H1 (cell line): Measurements from ENCODE around the gene ADCY9. TPM values are rescaled to one million over a fixed set of nuclear protein-coding genes. Genes with fewer than 3 reads are reported as not detected.

ENCODE experiments used
- CTCF ChIA-PET: fragments of 300-600 bp; sonication (Branson Sonifier 250); formaldehyde crosslinking; loops from one replicate; lab custom pipeline; 2021; ENCODE audit not compliant: partially characterized antibody; lab: Charles Lee
- POLR2A ChIA-PET: fragments of 300-600 bp; sonication (Branson Sonifier 250); formaldehyde crosslinking; loops from one replicate; lab custom pipeline; 2021; ENCODE audit warnings: inconsistent platforms; ENCODE audit not compliant: partially characterized antibody; lab: Charles Lee
- DNase-seq, 2 experiments: peaks; one replicate each; pipeline versions ENCODE4 v3.0.0 to v3.0.0-alpha.2; 2010 to 2022; ENCODE audit warnings: low spot score in 2 of 2, low read depth in 1 of 2, mixed read lengths in 1 of 2
- FAIRE-seq: peaks from 2 replicates; lab custom pipeline; 2011; peaks lifted over from hg19 to GRCh38; lab: Jason Lieb, UNC
- H2AFZ ChIP-seq: 2 replicates; pipeline ENCODE4 v1.8.1; 2012; ENCODE audit warnings: low read length, inconsistent platforms
- H2AK5ac ChIP-seq: 2 replicates; pipeline ENCODE4 v1.6.1; 2013; ENCODE audit warnings: low read depth, low read length
- H2BK120ac ChIP-seq: replicated peaks from 2 replicates; pipeline ENCODE3; 2013; ENCODE audit warnings: low read depth, low read length, inconsistent platforms
- H2BK12ac ChIP-seq: 2 replicates; pipeline ENCODE4 v1.6.1; 2013; ENCODE audit warnings: low read depth, low read length
- H2BK15ac ChIP-seq: 2 replicates; pipeline ENCODE4 v1.6.1; 2013; ENCODE audit warnings: low read length
- H2BK20ac ChIP-seq: 2 replicates; pipeline ENCODE4 v1.6.1; 2013; ENCODE audit warnings: low read length
- H2BK5ac ChIP-seq: 2 replicates; pipeline ENCODE4 v1.6.1; 2013; ENCODE audit warnings: low read depth, low read length
- H3K14ac ChIP-seq: 2 replicates; pipeline ENCODE4 v1.6.1; 2013; ENCODE audit warnings: inconsistent platforms; ENCODE audit not compliant: insufficient read length
- H3K18ac ChIP-seq: 2 replicates; pipeline ENCODE4 v1.6.1; 2013; ENCODE audit warnings: low read length; ENCODE audit errors: extremely low read depth
- H3K23ac ChIP-seq: 2 replicates; pipeline ENCODE4 v1.6.1; 2013; ENCODE audit warnings: inconsistent platforms; ENCODE audit not compliant: insufficient read length
- H3K23me2 ChIP-seq: 2 replicates; pipeline ENCODE4 v1.6.1; 2013; ENCODE audit warnings: low read depth, low read length
- H3K27ac ChIP-seq: 2 replicates; pipeline ENCODE4 v1.6.1; 2011; ENCODE audit warnings: low read depth, low read length, inconsistent platforms
- H3K27me3 ChIP-seq, 4 experiments: replicated peaks in 1 of 4; 1 replicate in 1 of 4; 2 replicates in 3 of 4; pipeline versions ENCODE4 v1.6.1 to v1.8.1; 2011 to 2013; ENCODE audit warnings: low read length in 3 of 4, mild to moderate bottlenecking in 3 of 4, inconsistent platforms in 2 of 4, mixed read lengths in 2 of 4, moderate library complexity in 1 of 4; ENCODE audit not compliant: control insufficient read depth in 3 of 4, insufficient read depth in 3 of 4; ENCODE audit errors: extremely low read depth in 1 of 4
- H3K36me3 ChIP-seq, 4 experiments: 2 replicates each; pipeline versions ENCODE4 v1.6.1 to v1.8.1; 2011 to 2013; ENCODE audit warnings: mild to moderate bottlenecking in 4 of 4, low read length in 3 of 4, moderate library complexity in 2 of 4, control low read depth in 1 of 4, inconsistent platforms in 1 of 4; ENCODE audit not compliant: insufficient read depth in 4 of 4, control insufficient read depth in 2 of 4
- H3K4ac ChIP-seq: replicated peaks from 2 replicates; pipeline ENCODE3; 2013; ENCODE audit warnings: low read length, low read depth, mixed read lengths, inconsistent platforms; ENCODE audit not compliant: insufficient read length
- H3K4me1 ChIP-seq, 4 experiments: replicated peaks in 1 of 4; 1 replicate in 1 of 4; 2 replicates in 3 of 4; pipeline versions ENCODE4 v1.6.1 to v1.8.1; 2011 to 2013; ENCODE audit warnings: low read length in 3 of 4, inconsistent platforms in 2 of 4, mixed read lengths in 1 of 4; ENCODE audit not compliant: insufficient read depth in 4 of 4, control insufficient read depth in 3 of 4
- H3K4me2 ChIP-seq, 2 experiments: 2 replicates each; pipeline versions ENCODE4 v1.6.1 to v1.8.1; 2011 to 2013; ENCODE audit warnings: low read depth in 2 of 2, low read length in 2 of 2, control low read depth in 1 of 2, inconsistent platforms in 1 of 2, mild to moderate bottlenecking in 1 of 2; ENCODE audit not compliant: insufficient read depth in 1 of 2
- H3K4me3 ChIP-seq, 4 experiments: fragments of 200-600, 300-600 bp in 1 of 4; sonication (generic), shearing (Covaris generic), sonication (Bioruptor Twin) in 1 of 4; 2 replicates each; pipeline versions ENCODE4 v1.5.1 to v1.8.1; 2011 to 2016; ENCODE audit warnings: low read length in 4 of 4, low read depth in 3 of 4, control low read depth in 2 of 4, inconsistent platforms in 2 of 4, mild to moderate bottlenecking in 2 of 4, mixed read lengths in 1 of 4, moderate library complexity in 1 of 4; ENCODE audit not compliant: insufficient read depth in 2 of 4; ENCODE audit errors: extremely low read depth in 1 of 4
- H3K56ac ChIP-seq: replicated peaks from 2 replicates; pipeline ENCODE3; 2013; ENCODE audit warnings: low read depth, mild to moderate bottlenecking, mixed read lengths, low read length, inconsistent platforms; ENCODE audit not compliant: insufficient read length
- H3K79me1 ChIP-seq: 2 replicates; pipeline ENCODE4 v1.6.1; 2013; ENCODE audit warnings: low read depth, low read length, control low read depth
- H3K79me2 ChIP-seq, 2 experiments: 2 replicates each; pipeline versions ENCODE4 v1.6.1 to v1.8.1; 2012 to 2013; ENCODE audit warnings: low read length in 2 of 2, mild to moderate bottlenecking in 2 of 2, inconsistent platforms in 1 of 2; ENCODE audit not compliant: insufficient read depth in 2 of 2, control insufficient read depth in 1 of 2
- H3K9ac ChIP-seq, 4 experiments: replicated peaks in 1 of 4; 1 replicate in 1 of 4; 2 replicates in 3 of 4; pipeline versions ENCODE4 v1.6.1 to v1.8.1; 2011 to 2013; ENCODE audit warnings: low read depth in 3 of 4, low read length in 3 of 4, control low read depth in 2 of 4, mild to moderate bottlenecking in 2 of 4, moderate library complexity in 2 of 4, inconsistent platforms in 1 of 4; ENCODE audit errors: extremely low read depth in 1 of 4
- H3K9me3 ChIP-seq, 2 experiments: 2 replicates each; pipeline versions ENCODE4 v1.6.1 to v1.8.1; 2012 to 2013; ENCODE audit warnings: mild to moderate bottlenecking in 2 of 2, moderate library complexity in 2 of 2, control low read depth in 1 of 2, inconsistent platforms in 1 of 2, low read depth in 1 of 2, low read length in 1 of 2, mixed read lengths in 1 of 2; ENCODE audit not compliant: insufficient read depth in 2 of 2
- H4K20me1 ChIP-seq, 2 experiments: replicated peaks in 1 of 2; 2 replicates each; pipeline versions ENCODE3 to v1.8.1; 2011 to 2013; ENCODE audit warnings: inconsistent platforms in 2 of 2, low read length in 2 of 2, mild to moderate bottlenecking in 1 of 2; ENCODE audit not compliant: insufficient read depth in 2 of 2, control insufficient read depth in 1 of 2
- H4K5ac ChIP-seq: 2 replicates; pipeline ENCODE4 v1.6.1; 2013; ENCODE audit warnings: low read length, low read depth, mixed read lengths, inconsistent platforms; ENCODE audit not compliant: insufficient read length
- H4K8ac ChIP-seq: 2 replicates; pipeline ENCODE4 v1.8.0; 2013; ENCODE audit warnings: mild to moderate bottlenecking, moderate library complexity, low read length, inconsistent platforms; ENCODE audit not compliant: insufficient read depth; ENCODE audit errors: extremely low read depth
- H4K91ac ChIP-seq: replicated peaks from 2 replicates; pipeline ENCODE3; 2013; ENCODE audit warnings: low read length, mixed read lengths, inconsistent platforms; ENCODE audit not compliant: insufficient read length
- BACH1 ChIP-seq: IDR thresholded peaks from 2 replicates; pipeline ENCODE4 v1.6.1; 2012; ENCODE audit warnings: low read length, improper control_type of control experiment
- CBX5 ChIP-seq: fragments of 300-800, 300-1000 bp; sonication (generic); IDR thresholded peaks from 2 replicates; pipeline ENCODE4 v1.7.1; 2016; ENCODE audit warnings: antibody characterized with exemption, low read length, low read depth
- CEBPB ChIP-seq: IDR thresholded peaks from 2 replicates; pipeline ENCODE4 v1.6.1; 2012; ENCODE audit warnings: low read depth, low read length
- CHD2 ChIP-seq: IDR thresholded peaks from 2 replicates; pipeline ENCODE4 v1.6.1; 2012; ENCODE audit warnings: low read length, improper control_type of control experiment
- FOSL1 ChIP-seq: IDR thresholded peaks from 2 replicates; pipeline ENCODE4 v1.6.1; 2011; ENCODE audit warnings: mild to moderate bottlenecking, low read depth, low read length, moderate library complexity; ENCODE audit not compliant: insufficient read depth
- HDAC6 ChIP-seq: IDR thresholded peaks from one replicate; pipeline ENCODE4 v1.7.1; 2012; ENCODE audit warnings: low read depth, mild to moderate bottlenecking, inconsistent platforms, low read length, moderate library complexity
- JUND ChIP-seq: IDR thresholded peaks from 2 replicates; pipeline ENCODE4 v1.6.1; 2011; ENCODE audit warnings: mild to moderate bottlenecking, improper control_type of control experiment, low read length
- KDM4A ChIP-seq: IDR thresholded peaks from one replicate; pipeline ENCODE4 v1.7.1; 2012; ENCODE audit warnings: low read depth, mild to moderate bottlenecking, moderate library complexity, low read length, inconsistent platforms; ENCODE audit not compliant: severe bottlenecking
- KDM5A ChIP-seq: fragments of 200-600 bp; IDR thresholded peaks from 2 replicates; pipeline ENCODE4 v1.7.1; 2012; ENCODE audit warnings: mild to moderate bottlenecking, low read length, inconsistent platforms, mixed read lengths
- POLR2A ChIP-seq, 2 experiments: IDR thresholded peaks; 1 replicate in 1 of 2; 2 replicates in 1 of 2; pipeline ENCODE4 v1.6.1; 2011; ENCODE audit warnings: low read depth in 2 of 2, low read length in 2 of 2, mild to moderate bottlenecking in 2 of 2; ENCODE audit errors: control extremely low read depth in 1 of 2
- RBBP5 ChIP-seq: IDR thresholded peaks from 2 replicates; pipeline ENCODE4 v1.7.1; 2012; ENCODE audit warnings: low read depth, mild to moderate bottlenecking, inconsistent platforms, low read length, moderate library complexity, borderline replicate concordance
- RFX5 ChIP-seq: IDR thresholded peaks from 2 replicates; pipeline ENCODE4 v1.6.1; 2011; ENCODE audit warnings: low read depth, low read length, improper control_type of control experiment, borderline replicate concordance
- SP1 ChIP-seq: IDR thresholded peaks from 2 replicates; pipeline ENCODE4 v1.6.1; 2011; ENCODE audit warnings: low read depth, low read length
- TCF12 ChIP-seq: IDR thresholded peaks from 2 replicates; pipeline ENCODE4 v1.6.1; 2011; ENCODE audit warnings: low read depth, mild to moderate bottlenecking, low read length
- WGBS, 2 experiments: shearing (Covaris generic) in 1 of 2; methylation state at CpG; one replicate each; pipeline versions ENCODE4 v1.1.6 to v1.1.7; 2013 to 2015; ENCODE audit warnings: low lambda C conversion rate in 2 of 2, mixed read lengths in 2 of 2, inconsistent platforms in 1 of 2, low coverage in 1 of 2, missing lambda C conversion rate in 1 of 2; ENCODE audit not compliant: insufficient replicate concordance in 2 of 2, insufficient coverage in 1 of 2, insufficient read length in 1 of 2; ENCODE audit errors: extremely low coverage in 1 of 2, missing lambda C conversion rate in 1 of 2; 5-methylcytosine and 5-hydroxymethylcytosine counted together
- polyA plus RNA-seq, 7 experiments: library from polyadenylated mRNA; depleted of rRNA in 3 of 7; stranded (reverse) in 5 of 7; unstranded in 2 of 7; fragments of >200 nt in 5 of 7; fragments of 200-250 nt in 2 of 7; gene quantifications; 1 replicate in 5 of 7; 2 replicates in 1 of 7; 4 replicates in 1 of 7; pipeline versions ENCODE4 v1.2.1 to v1.2.3, GENCODE V29; 2011 to 2013; ENCODE audit warnings: missing spikeins in 2 of 7, mixed read lengths in 2 of 7
- total RNA-seq: library from RNA; stranded (reverse); fragmentation: NEBNext Ultra II Directional; extraction: Animal tissue kit (Norgen Biotek cat#: 25700); gene quantifications from 2 replicates; pipeline ENCODE4 v1.2.1, GENCODE V29; 2021

ADCY9 gene
- total and polyA plus RNA-seq, 2 of the 8 experiments (the other 6 are each of a cell fraction or from before 2014, with no cell fraction given) = 5.4 to 13.1 TPM

DNA sequence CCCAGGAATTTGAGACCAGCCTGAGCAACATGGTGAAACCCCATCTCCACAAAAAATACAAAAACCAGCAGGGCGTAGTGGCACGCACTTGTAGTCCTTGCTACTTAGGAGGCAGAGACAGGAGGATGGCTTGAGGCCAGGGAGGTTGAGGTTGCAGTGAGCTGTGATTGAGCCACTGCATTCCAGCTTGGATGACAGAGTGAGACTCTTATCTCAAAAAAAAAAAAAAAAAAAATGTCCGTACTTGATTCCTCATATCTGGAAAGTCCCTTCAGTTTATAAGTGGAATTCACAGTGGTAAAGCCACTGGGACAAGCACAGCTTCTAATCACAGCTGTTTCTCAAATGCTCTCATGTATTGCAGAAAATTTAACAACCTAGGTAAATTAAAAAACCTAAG is 157.1 kb downstream of the ADCY9 start:
- H2BK12ac ChIP-seq = no peak overlapping the region
- H2AK5ac ChIP-seq = no peak overlapping the region
- no peaks in the 10 kb centered on the region for H3K79me1 ChIP-seq
- no peak overlapping the region for H3K4me2 ChIP-seq
- no peak overlapping the region for H3K56ac ChIP-seq
- DNase-seq (no peak), FAIRE-seq (no peak)
- no peaks in the 10 kb centered on the region for H3K9me3 ChIP-seq
- H3K27me3 ChIP-seq = no peaks in the 10 kb centered on the region
- no peaks in the 10 kb centered on the region for H3K23me2 ChIP-seq
- no peak overlapping the region for H3K18ac ChIP-seq
- H2AFZ ChIP-seq = no peak overlapping the region
- no peak overlapping the region for H3K4ac ChIP-seq
- no peak overlapping the region for H3K4me3 ChIP-seq
- H2BK15ac ChIP-seq = no peak overlapping the region; the same call in 1 of the 2 replicates
- H2BK120ac ChIP-seq = no peak overlapping the region
- H3K23ac ChIP-seq = no peak overlapping the region
- H3K4me1 ChIP-seq = peaks cover 0 to 10% (median 6%) of the 10 kb centered on the region in 4 experiments; a peak in 5 of 7 replicates
- H4K8ac ChIP-seq = no peak overlapping the region
- ChIA-PET POLR2A (interaction anchor here (0.6 kb wide), 1 partner anchor 77 kb away, joined by 4 read pairs; no protein-coding TSS in a partner anchor), CTCF (interaction anchor here (0.6 to 0.7 kb wide), 3 partner anchors 20 to 785 kb away, joined by 3 to 4 read pairs (median 4); no protein-coding TSS in a partner anchor)
- no peak overlapping the region for H4K91ac ChIP-seq
- no peak overlapping the region for H3K14ac ChIP-seq
- no peak overlapping the region for H2BK5ac ChIP-seq
- no peak overlapping the region for H3K9ac ChIP-seq
- no peak overlapping the region for H2BK20ac ChIP-seq
- H3K36me3 ChIP-seq = no peaks in the 10 kb centered on the region
- no peaks in the 10 kb centered on the region for H4K20me1 ChIP-seq
- no peak overlapping the region for H4K5ac ChIP-seq
- no peaks in the 10 kb centered on the region for H3K79me2 ChIP-seq
- 87% methylated on average over 3 of the region's 3 CpGs; no CpG with 5 or more reads in 1 of the 2 experiments for WGBS, 2 experiments
- no peak overlapping the region for H3K27ac ChIP-seq
- TF ChIP-seq KDM4A (no peak), BACH1 (no peak), TCF12 (no peak), RFX5 (no peak), KDM5A (no peak), CHD2 (no peak), FOSL1 (no peak), JUND (no peak), CBX5 (no peak), HDAC6 (no peak), POLR2A (IDR thresholded peaks at IDR 0.05; ENCODE audit: control extremely low read depth in 1 of 2, low read depth in 2 of 2, low read length in 2 of 2) (no peak), CEBPB (no peak), SP1 (no peak), RBBP5 (no peak)
